GM23248 (cell line): ENCODE results near the gene CAAP1. TPM values are rescaled to one million over a fixed set of nuclear protein-coding genes. Genes with fewer than 3 reads are reported as not detected.
"Not testable (repeated sequence)": the region's sequence is repeated elsewhere in the genome, so short reads cannot be mapped to it uniquely, and the experiment has no call there.

Experiments
- DNase-seq: peaks from one replicate; pipeline ENCODE4 v3.0.0-alpha.2; 2015
- H2AFZ ChIP-seq: fragments of 200-600 bp; sonication (generic); 2 replicates; pipeline ENCODE4 v1.6.1; 2016; ENCODE audit warnings: antibody characterized with exemption
- H3F3A ChIP-seq: fragments of 200-600 bp; sonication (generic); 2 replicates; pipeline ENCODE4 v1.6.1; 2016; ENCODE audit warnings: mild to moderate bottlenecking, antibody characterized with exemption, mixed run types; ENCODE audit not compliant: insufficient read depth
- H3K27ac ChIP-seq: fragments of 200-600 bp; sonication (generic); 2 replicates; pipeline ENCODE4 v1.5.1; 2016; ENCODE audit warnings: mild to moderate bottlenecking
- H3K27me3 ChIP-seq: fragments of 200-600 bp; sonication (generic); replicated peaks from 2 replicates; pipeline ENCODE4 v1.6.1; 2016; ENCODE audit warnings: mild to moderate bottlenecking; ENCODE audit not compliant: insufficient read depth
- H3K36me3 ChIP-seq: fragments of 200-600 bp; sonication (generic); 2 replicates; pipeline ENCODE4 v1.6.1; 2016; ENCODE audit warnings: low read depth, mild to moderate bottlenecking
- H3K4me1 ChIP-seq: fragments of 200-600 bp; sonication (generic); 2 replicates; pipeline ENCODE4 v1.6.1; 2016; ENCODE audit warnings: mild to moderate bottlenecking; ENCODE audit not compliant: insufficient read depth
- H3K4me2 ChIP-seq: fragments of 200-600 bp; sonication (generic); one replicate; pipeline ENCODE4 v1.6.1; 2016; ENCODE audit warnings: mild to moderate bottlenecking; ENCODE audit not compliant: unreplicated experiment
- H3K4me3 ChIP-seq: fragments of 200-600 bp; sonication (generic); 2 replicates; pipeline ENCODE4 v1.5.1; 2016; ENCODE audit warnings: mild to moderate bottlenecking
- H3K79me2 ChIP-seq: fragments of 200-600 bp; sonication (generic); 2 replicates; pipeline ENCODE4 v1.6.1; 2016; ENCODE audit warnings: mild to moderate bottlenecking; ENCODE audit not compliant: insufficient read depth
- H3K9ac ChIP-seq: fragments of 200-600 bp; sonication (generic); 2 replicates; pipeline ENCODE4 v1.6.1; 2016; ENCODE audit warnings: mild to moderate bottlenecking
- H3K9me2 ChIP-seq: fragments of 200-600 bp; sonication (generic); 2 replicates; pipeline ENCODE4 v1.6.1; 2016; ENCODE audit warnings: mixed run types, mild to moderate bottlenecking, moderate library complexity; ENCODE audit not compliant: insufficient read depth
- H3K9me3 ChIP-seq: fragments of 200-600 bp; sonication (generic); one replicate; pipeline ENCODE4 v1.6.1; 2017; ENCODE audit warnings: low read depth
- H4K20me1 ChIP-seq: fragments of 200-600 bp; sonication (generic); 2 replicates; pipeline ENCODE4 v1.6.0; 2016; ENCODE audit not compliant: insufficient read depth
- EZH2 ChIP-seq: fragments of 200-600 bp; sonication (generic); IDR thresholded peaks from 2 replicates; pipeline ENCODE4 v1.6.1; 2018; ENCODE audit warnings: antibody characterized with exemption, mild to moderate bottlenecking; ENCODE audit not compliant: insufficient read depth, poor library complexity, severe bottlenecking
- EZH2phosphoT487 ChIP-seq: fragments of 200-600 bp; sonication (generic); IDR thresholded peaks from 2 replicates; pipeline ENCODE4 v1.6.1; 2018; ENCODE audit warnings: antibody characterized with exemption, moderate library complexity, mild to moderate bottlenecking, low read depth; ENCODE audit not compliant: insufficient read depth
- WGBS, 2 experiments: methylation state at CpG; one replicate each; pipeline ENCODE4 v1.1.6; 2015 to 2017; ENCODE audit warnings: low lambda C conversion rate in 2 of 2, low coverage in 1 of 2; ENCODE audit errors: missing lambda C conversion rate in 2 of 2; 5-methylcytosine and 5-hydroxymethylcytosine counted together
- in situ Hi-C: fragments of 300-500 bp; cut with MboI; formaldehyde crosslinking; loops from 2 replicates; pipeline ENCODE4 v1.15.0; 2020
- polyA plus RNA-seq: library from polyadenylated mRNA; unstranded; fragments of >200 nt; fragmentation: Nextera tagmentation; extraction: Ambion mirVana; gene quantifications from 2 replicates; pipeline ENCODE4 v1.2.1, GENCODE V29; 2016
- total RNA-seq: library from RNA; depleted of rRNA; stranded (reverse); fragments of >200 nt; shearing (Covaris generic); gene quantifications from 2 replicates; pipeline ENCODE4 v1.2.3, GENCODE V29; 2014

The CAAP1 gene
- total and polyA plus RNA-seq, 2 experiments from 2014 or later: 17.2 TPM

- Histone ChIP-seq H3K9me3 (no peaks in the 10 kb centered on the region), H3K36me3 (no peaks in the 10 kb centered on the region), H3K9ac (no peak overlapping the region), H3F3A (no peaks in the 10 kb centered on the region), H3K4me2 (no peak overlapping the region), H2AFZ (no peak overlapping the region), H3K27ac (no peak overlapping the region), H4K20me1 (no peaks in the 10 kb centered on the region), H3K79me2 (no peaks in the 10 kb centered on the region), H3K4me3 (no peak overlapping the region), H3K9me2 (no peaks in the 10 kb centered on the region), H3K4me1 (no peaks in the 10 kb centered on the region), H3K27me3 (no peaks in the 10 kb centered on the region)
- peak; percentile 44 for DNase-seq
- TF ChIP-seq EZH2: no peak
- no peak for TF ChIP-seq EZH2phosphoT487
- in situ Hi-C loops: no loop called here
- WGBS, 2 experiments: 5 to 9% methylated on average over 1 of the region's 1 CpG
Observed at GRCh38 chr9:26863074-26863473, 29.5 kb downstream of the CAAP1 start.

- no peaks in the 10 kb centered on the region for H3K9me2 ChIP-seq
- H3K36me3 ChIP-seq: no peaks in the 10 kb centered on the region
- no peaks in the 10 kb centered on the region for H3F3A ChIP-seq
- no peaks in the 10 kb centered on the region for H3K79me2 ChIP-seq
- no peaks in the 10 kb centered on the region for H3K4me1 ChIP-seq
- H2AFZ ChIP-seq: no peak overlapping the region
- no peak overlapping the region for H3K4me2 ChIP-seq
- in situ Hi-C loops: loop anchor here (10.0 kb wide), 1 partner anchor 112 kb away; no protein-coding TSS in a partner anchor
- no peaks in the 10 kb centered on the region for H3K27me3 ChIP-seq
- no peaks in the 10 kb centered on the region for H3K9me3 ChIP-seq
- no peak overlapping the region for H3K9ac ChIP-seq
- no peak overlapping the region for H3K4me3 ChIP-seq
- WGBS, 2 experiments: 68 to 82% methylated on average over 1 of the region's 1 CpG
- no peak overlapping the region for H3K27ac ChIP-seq
- TF ChIP-seq EZH2phosphoT487 (no peak), EZH2 (no peak)
- DNase-seq: peak; percentile 56
- no peaks in the 10 kb centered on the region for H4K20me1 ChIP-seq
Observed at GRCh38 chr9:26856413-26857032, 36.1 kb downstream of the CAAP1 start.

GRCh38 chr9:26850995-26851394, 41.6 kb downstream of the CAAP1 start:
- Histone ChIP-seq H3K9me2 (no peaks in the 10 kb centered on the region), H3F3A (no peaks in the 10 kb centered on the region), H2AFZ (no peak overlapping the region), H3K9ac (no peak overlapping the region), H3K27ac (no peak overlapping the region), H3K4me2 (no peak overlapping the region), H3K9me3 (no peaks in the 10 kb centered on the region), H3K36me3 (peaks cover 6% of the 10 kb centered on the region; the same call in 1 of the 2 replicates), H3K79me2 (no peaks in the 10 kb centered on the region), H4K20me1 (no peaks in the 10 kb centered on the region), H3K4me3 (no peak overlapping the region), H3K4me1 (no peaks in the 10 kb centered on the region), H3K27me3 (no peaks in the 10 kb centered on the region)
- no peak for DNase-seq
- in situ Hi-C loops: loop anchor here (10.0 kb wide), 1 partner anchor 106 kb away; no protein-coding TSS in a partner anchor
- no peak for TF ChIP-seq EZH2
- TF ChIP-seq EZH2phosphoT487: no peak
- WGBS, 2 experiments: 80 to 84% methylated on average over 2 of the region's 2 CpGs

- in situ Hi-C loops: no loop called here
- Histone ChIP-seq H3K27ac (no peak overlapping the region), H2AFZ (no peak overlapping the region), H3K79me2 (no peaks in the 10 kb centered on the region), H3K4me1 (no peaks in the 10 kb centered on the region), H3K9me3 (no peaks in the 10 kb centered on the region), H3K27me3 (no peaks in the 10 kb centered on the region), H3K4me3 (no peak overlapping the region), H3K9me2 (no peaks in the 10 kb centered on the region), H3K9ac (no peak overlapping the region), H3K36me3 (no peaks in the 10 kb centered on the region), H4K20me1 (no peaks in the 10 kb centered on the region), H3K4me2 (no peak overlapping the region), H3F3A (no peaks in the 10 kb centered on the region)
- TF ChIP-seq EZH2phosphoT487 (no peak), EZH2 (no peak)
- WGBS, 2 experiments: 8 to 9% methylated on average over 6 of the region's 6 CpGs
- DNase-seq: peak; percentile 14
Observed at GRCh38 chr9:26833792-26834191, 58.8 kb downstream of the CAAP1 start.

- H3K36me3 ChIP-seq, H3K4me2 ChIP-seq, H3F3A ChIP-seq, H3K4me1 ChIP-seq, H3K27ac ChIP-seq, in situ Hi-C loops, H3K9me2 ChIP-seq, H3K79me2 ChIP-seq, H3K9me3 ChIP-seq, H2AFZ ChIP-seq, H3K4me3 ChIP-seq, H3K9ac ChIP-seq, DNase-seq, H3K27me3 ChIP-seq, H4K20me1 ChIP-seq: not testable (repeated sequence)
- 64 to 72% methylated on average over 4 of the region's 4 CpGs for WGBS, 2 experiments
Observed at GRCh38 chr9:26828391-26828955, 64.1 kb downstream of the CAAP1 start.
